ENCODE data around the gene RAD51. TPM values are rescaled to one million over a fixed set of nuclear protein-coding genes. Genes with fewer than 3 reads are reported as not detected.

Gene RAD51
- total RNA-seq, 1 experiment from 2014 or later = 47.0 TPM

- peak overlapping the region; percentile 99 for H3K27ac Mint-ChIP-seq (ENCODE audit: unreplicated experiment)
- Histone ChIP-seq H3K9me3 (no peaks in the 10 kb centered on the region), H3K27me3 (replicated peaks; ENCODE audit: control insufficient read depth, insufficient read depth, low read length) (no peaks in the 10 kb centered on the region), H3K36me3 (ENCODE audit: control insufficient read depth, insufficient read depth, low read length) (no peaks in the 10 kb centered on the region), H3K4me3 (ENCODE audit: low read depth, low read length) (no peak overlapping the region), H3K4me1 (no peaks in the 10 kb centered on the region)
- H3K4me1 Mint-ChIP-seq (ENCODE audit: low read depth, unreplicated experiment) = no peaks in the 10 kb centered on the region
- H3K4me3 Mint-ChIP-seq (ENCODE audit: unreplicated experiment) = peak overlapping the region; percentile 3
- TF ChIP-seq CTCF (IDR thresholded peaks at IDR 0.05; ENCODE audit: insufficient read depth in 1 of 2, low read depth in 1 of 2, low read length in 1 of 2, severe bottlenecking in 1 of 2, unreplicated experiment in 1 of 2) = no peak
- H3K27me3 Mint-ChIP-seq (ENCODE audit: insufficient read depth, unreplicated experiment) = no peaks in the 10 kb centered on the region
- H3K9me3 Mint-ChIP-seq (ENCODE audit: unreplicated experiment) = no peaks in the 10 kb centered on the region
- intact Hi-C loops (cut with micrococcal nuclease; ENCODE audit: unreplicated experiment) = no loop called here
- peaks cover 14% of the 10 kb centered on the region for H3K36me3 Mint-ChIP-seq (ENCODE audit: insufficient read depth, unreplicated experiment)
- ChIA-PET POLR2A (interaction anchor here (0.6 to 0.7 kb wide), 2 partner anchors 16 to 129 kb away, joined by 5 to 7 read pairs; no protein-coding TSS in a partner anchor), CTCF (no interaction called here)
- no TSS peak for BruUV-seq (replicated peaks)
- DNase-seq = no peak
Observed at GRCh38 chr15:40756938-40757337, 62.0 kb downstream of the RAD51 start.

GRCh38 chr15:40759961-40760360 lies 65.0 kb downstream of the RAD51 start:
- Histone ChIP-seq H3K4me3 (ENCODE audit: low read depth, low read length) (no peak overlapping the region), H3K36me3 (ENCODE audit: control insufficient read depth, insufficient read depth, low read length) (no peaks in the 10 kb centered on the region), H3K27me3 (replicated peaks; ENCODE audit: control insufficient read depth, insufficient read depth, low read length) (no peaks in the 10 kb centered on the region), H3K4me1 (peaks cover 7% of the 10 kb centered on the region; the same call in 1 of the 2 replicates), H3K9me3 (no peaks in the 10 kb centered on the region)
- ChIA-PET CTCF (no interaction called here), POLR2A (no interaction called here)
- intact Hi-C loops (cut with micrococcal nuclease; ENCODE audit: unreplicated experiment) = loop anchor here (10.0 kb wide), 1 partner anchor 195 kb away; the partner anchor contains the start of genes CCDC32 and RPUSD2
- no peak for TF ChIP-seq CTCF (IDR thresholded peaks at IDR 0.05; ENCODE audit: insufficient read depth in 1 of 2, low read depth in 1 of 2, low read length in 1 of 2, severe bottlenecking in 1 of 2, unreplicated experiment in 1 of 2)
- Mint-ChIP-seq H3K9me3 (ENCODE audit: unreplicated experiment) (no peaks in the 10 kb centered on the region), H3K27me3 (ENCODE audit: insufficient read depth, unreplicated experiment) (no peaks in the 10 kb centered on the region), H3K36me3 (ENCODE audit: insufficient read depth, unreplicated experiment) (peaks cover 20% of the 10 kb centered on the region), H3K4me3 (ENCODE audit: unreplicated experiment) (no peak overlapping the region), H3K4me1 (ENCODE audit: low read depth, unreplicated experiment) (peaks cover under 1% of the 10 kb centered on the region), H3K27ac (ENCODE audit: unreplicated experiment) (no peak overlapping the region)
- no TSS peak for BruUV-seq (replicated peaks)
- DNase-seq = no peak

- no peaks in the 10 kb centered on the region for H3K36me3 ChIP-seq (ENCODE audit: control insufficient read depth, insufficient read depth, low read length)
- H3K27ac Mint-ChIP-seq (ENCODE audit: unreplicated experiment) = peak overlapping the region; percentile 90
- peaks cover 24% of the 10 kb centered on the region for H3K36me3 Mint-ChIP-seq (ENCODE audit: insufficient read depth, unreplicated experiment)
- H3K27me3 ChIP-seq (replicated peaks; ENCODE audit: control insufficient read depth, insufficient read depth, low read length) = no peaks in the 10 kb centered on the region
- H3K4me1 ChIP-seq = peaks cover 7% of the 10 kb centered on the region; the same call in 1 of the 2 replicates
- BruUV-seq (replicated peaks) = TSS peak; percentile 77
- CTCF ChIA-PET = interaction anchor here (0.7 to 5.7 kb wide), 9 partner anchors 13 to 131 kb away, joined by 3 to 25 read pairs (median 6); partner anchors contain the start of genes DNAJC17, VPS18 and ZFYVE19
- DNase-seq = peak; percentile 88 to 91
- no peaks in the 10 kb centered on the region for H3K9me3 Mint-ChIP-seq (ENCODE audit: unreplicated experiment)
- H3K9me3 ChIP-seq = no peaks in the 10 kb centered on the region
- peak overlapping the region; percentile 86 for H3K4me3 Mint-ChIP-seq (ENCODE audit: unreplicated experiment)
- POLR2A ChIA-PET = interaction anchor here (0.6 to 1.7 kb wide), 8 partner anchors 9 to 198 kb away, joined by 3 to 10 read pairs (median 5); partner anchors contain the start of genes CHAC1, DNAJC17, RAD51 and RMDN3
- no peaks in the 10 kb centered on the region for H3K27me3 Mint-ChIP-seq (ENCODE audit: insufficient read depth, unreplicated experiment)
- H3K4me1 Mint-ChIP-seq (ENCODE audit: low read depth, unreplicated experiment) = peaks cover 11% of the 10 kb centered on the region
- peak overlapping the region; percentile 92 for H3K4me3 ChIP-seq (ENCODE audit: low read depth, low read length)
- intact Hi-C loops (cut with micrococcal nuclease; ENCODE audit: unreplicated experiment) = loop anchor here (1.0 to 10.0 kb wide), 2 partner anchors 8 to 198 kb away; partner anchors contain the start of genes CCDC32, RMDN3 and RPUSD2
- no peak for TF ChIP-seq CTCF (IDR thresholded peaks at IDR 0.05; ENCODE audit: insufficient read depth in 1 of 2, low read depth in 1 of 2, low read length in 1 of 2, severe bottlenecking in 1 of 2, unreplicated experiment in 1 of 2)
Observed at GRCh38 chr15:40762919-40763800, 68.2 kb downstream of the RAD51 start.
